Esophagus muscularis mucosa (tissue), 4 donors: ENCODE measurements around the gene WDR70.

ENCODE experiments used
- CTCF ChIP-seq, 3 experiments: fragments of 200-600 bp in 2 of 3; fragments of 450-650 bp in 1 of 3; sonication (generic) in 2 of 3; IDR thresholded peaks; one replicate each; pipeline ENCODE4 v1.5.1; 2017 to 2019; ENCODE audit warnings: antibody characterized with exemption in 3 of 3, mild to moderate bottlenecking in 2 of 3, moderate library complexity in 1 of 3
- EP300 ChIP-seq: sonication (generic); formaldehyde crosslinking; IDR thresholded peaks from one replicate; pipeline ENCODE4 v1.6.1; 2017; ENCODE audit warnings: antibody characterized with exemption
- POLR2A ChIP-seq: fragments of 450-650 bp; IDR thresholded peaks from one replicate; pipeline ENCODE4 v1.6.1; 2017; ENCODE audit warnings: antibody characterized with exemption, moderate library complexity, mild to moderate bottlenecking, low read depth
- POLR2AphosphoS5 ChIP-seq, 2 donors: sonication (generic); formaldehyde crosslinking; IDR thresholded peaks; one replicate each; pipeline ENCODE4 v1.6.1; 2017; ENCODE audit warnings: antibody characterized with exemption in 2 of 2

- TF ChIP-seq CTCF (IDR thresholded peaks at IDR 0.05) (no peak), EP300 (no peak), POLR2AphosphoS5 (IDR thresholded peaks at IDR 0.05) (no peak), POLR2A (no peak)
These were observed 258.2 kb downstream of the WDR70 start for GRCh38 chr5:37637165-37637845.
